GM18507 (cell line): ENCODE data around the gene BRAT1.
"Not testable (repeated sequence)": the region's sequence is repeated elsewhere in the genome, so short reads cannot be mapped to it uniquely, and the experiment has no call there.

Source experiments
- DNase-seq: peaks from one replicate; pipeline ENCODE4 v3.0.0; 2011; ENCODE audit warnings: low read depth; ENCODE audit not compliant: insufficient read length; ENCODE audit errors: extremely low spot score
- FAIRE-seq: peaks from 2 replicates; lab custom pipeline; 2011; peaks lifted over from hg19 to GRCh38; lab: Jason Lieb, UNC

Gene BRAT1

GRCh38 chr7:2555121-2556052 lies at the start of gene BRAT1:
BRAT1 (minus strand) TSS chr7:2555524; CDS start chr7:2554431, 1,093 bp downstream.
- DNase-seq (peak; percentile 90), FAIRE-seq (peak; percentile 79)

DNA sequence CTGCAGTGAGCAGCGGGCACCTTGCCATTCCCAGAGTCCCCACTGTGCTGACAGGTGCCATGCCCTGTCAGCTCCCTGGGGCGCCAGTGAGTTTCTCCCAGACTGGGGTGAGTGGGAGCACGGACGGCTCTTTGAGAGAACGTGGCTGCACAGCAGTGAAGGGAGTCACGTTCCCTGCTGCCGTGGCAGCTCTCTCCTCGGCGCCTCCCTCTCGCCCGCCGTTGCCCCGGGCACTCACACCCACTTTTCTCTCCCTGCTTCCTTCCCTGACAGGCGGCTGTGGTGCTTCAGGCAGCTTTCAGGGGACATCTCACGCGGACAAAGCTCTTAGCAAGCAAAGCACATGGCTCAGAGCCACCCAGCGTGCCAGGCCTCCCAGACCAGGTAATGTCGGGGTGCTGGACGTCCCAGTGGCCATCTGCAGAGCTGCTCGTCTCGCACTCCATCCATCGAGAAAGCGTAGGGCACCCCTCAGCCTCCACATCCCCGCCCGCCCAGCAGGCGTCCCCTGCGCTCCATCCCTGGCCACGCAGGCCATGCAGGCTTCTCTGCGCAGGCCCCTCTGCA lies 49.4 kb upstream of the BRAT1 start:
- no peak for DNase-seq
- FAIRE-seq, result no peak

- DNase-seq, result no peak
- no peak for FAIRE-seq
Observed at GRCh38 chr7:2603044-2603965, 48.0 kb upstream of the BRAT1 start.

- no peak for FAIRE-seq
- DNase-seq, result no peak
Observed at GRCh38 chr7:2602406-2603043, 47.2 kb upstream of the BRAT1 start.

DNA sequence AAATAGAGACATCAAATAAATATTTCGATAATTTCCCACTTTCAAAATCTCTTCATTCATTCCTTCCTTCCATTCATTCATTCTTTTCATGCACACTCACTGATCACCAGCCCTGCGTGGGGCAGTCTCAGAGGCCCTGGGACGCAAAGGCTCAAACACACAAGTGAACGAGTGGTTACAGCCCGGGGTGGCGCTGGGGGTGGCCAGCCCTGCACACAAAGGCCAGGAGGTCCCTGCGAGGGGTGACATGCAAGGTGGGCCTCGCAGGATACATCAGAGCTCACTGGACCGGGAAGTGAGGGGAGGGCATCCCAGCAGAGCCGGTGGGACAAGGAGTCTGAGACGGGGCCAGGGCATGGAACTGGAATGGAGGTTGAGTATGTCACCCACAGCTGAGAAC lies 46.6 kb upstream of the BRAT1 start:
- no peak for DNase-seq
- FAIRE-seq, result no peak

- DNase-seq, result no peak
Observed at GRCh38 chr7:2601065-2601464, 45.7 kb upstream of the BRAT1 start.

DNA sequence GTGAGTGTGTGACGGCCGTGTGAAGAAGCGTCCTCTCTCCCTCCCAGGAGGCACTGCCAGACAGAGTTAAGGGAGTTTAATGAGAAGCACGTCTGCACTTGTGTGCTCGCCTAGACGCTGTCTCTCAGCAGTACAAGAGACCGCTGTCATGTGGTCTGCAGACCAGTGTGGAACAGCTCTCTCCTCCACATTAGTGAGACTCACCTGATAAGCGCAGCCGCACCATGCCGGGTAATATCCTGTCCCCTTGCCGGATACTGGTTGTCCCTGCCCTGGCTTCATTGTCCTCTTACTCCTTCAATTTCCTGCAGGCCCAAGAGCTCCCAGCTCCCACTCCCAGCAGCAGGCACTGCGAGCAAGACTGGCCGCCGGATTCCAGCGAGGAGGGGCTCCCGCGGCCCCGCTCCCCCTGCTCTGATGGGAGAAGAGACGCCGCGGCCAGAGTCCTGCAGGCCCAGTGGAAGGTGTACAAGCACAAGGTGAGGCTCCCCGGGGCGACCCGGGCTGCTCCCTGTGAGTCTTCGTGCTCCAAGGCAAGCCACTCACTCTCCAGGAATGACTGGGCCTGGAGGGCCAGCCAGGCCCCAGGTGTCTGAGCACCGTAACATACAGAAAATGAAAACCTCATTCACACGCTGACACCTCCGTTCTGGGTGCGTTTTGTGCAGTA lies 43.0 kb upstream of the BRAT1 start:
- no peak for DNase-seq
- no peak for FAIRE-seq

More at GRCh38 chr7:2601065-2601464, 45.7 kb upstream of the BRAT1 start:
- FAIRE-seq, result no peak

GRCh38 chr7:2597273-2597640 lies 41.9 kb upstream of the BRAT1 start:
- FAIRE-seq, result no peak
- DNase-seq, result no peak

GRCh38 chr7:2596464-2597272 lies 41.3 kb upstream of the BRAT1 start:
- DNase-seq (no peak), FAIRE-seq (no peak)

DNA sequence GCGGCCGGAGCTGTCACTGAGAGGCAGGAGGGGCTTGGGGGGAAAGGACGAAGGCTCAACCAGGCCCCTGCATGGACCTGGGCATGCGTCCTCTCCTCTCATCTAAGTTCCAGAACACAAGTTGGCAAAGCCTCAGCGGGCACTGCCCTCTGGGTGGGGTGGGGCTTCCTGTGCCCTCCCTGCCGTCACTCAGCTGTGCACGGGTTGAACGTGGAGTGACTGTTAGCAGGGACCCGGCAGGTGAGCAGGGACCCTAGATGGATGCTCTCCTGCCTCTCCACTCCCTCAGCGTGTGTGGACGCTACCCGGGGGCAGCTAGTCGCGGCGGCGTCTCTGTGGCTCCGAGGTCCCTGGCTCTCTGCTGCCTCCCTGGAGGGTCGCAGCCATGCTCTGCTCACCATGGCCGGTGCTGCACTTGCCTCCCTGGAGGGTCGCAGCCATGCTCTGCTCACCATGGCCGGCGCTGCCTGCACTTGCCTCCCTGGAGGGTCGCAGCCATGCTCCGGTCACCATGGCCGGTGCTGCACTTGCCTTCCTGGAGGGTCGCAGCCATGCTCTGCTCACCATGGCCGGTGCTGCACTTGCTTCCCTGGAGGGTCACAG lies 40.0 kb upstream of the BRAT1 start:
- no peak for DNase-seq
- FAIRE-seq, result no peak

DNA sequence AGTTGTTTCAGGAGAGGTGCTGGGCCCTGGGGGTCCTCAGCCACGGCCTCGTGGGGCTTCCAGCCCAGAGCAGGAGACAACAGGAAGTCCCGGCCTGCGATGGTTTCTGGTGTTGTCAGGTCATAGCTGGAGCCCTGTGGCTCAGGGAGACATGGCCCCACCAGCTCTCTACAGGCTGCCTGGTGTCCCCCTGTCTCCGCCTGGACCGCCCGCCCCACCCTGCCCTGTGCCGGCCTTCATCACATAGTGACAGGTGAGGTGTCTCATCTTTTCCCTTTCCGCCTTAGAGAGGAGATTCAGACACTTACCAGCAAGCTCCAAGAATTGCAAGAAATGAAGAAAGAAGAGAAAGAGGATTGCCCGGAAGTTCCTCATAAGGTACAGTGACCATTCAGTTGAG lies 39.3 kb upstream of the BRAT1 start:
- DNase-seq (no peak), FAIRE-seq (no peak)

DNA sequence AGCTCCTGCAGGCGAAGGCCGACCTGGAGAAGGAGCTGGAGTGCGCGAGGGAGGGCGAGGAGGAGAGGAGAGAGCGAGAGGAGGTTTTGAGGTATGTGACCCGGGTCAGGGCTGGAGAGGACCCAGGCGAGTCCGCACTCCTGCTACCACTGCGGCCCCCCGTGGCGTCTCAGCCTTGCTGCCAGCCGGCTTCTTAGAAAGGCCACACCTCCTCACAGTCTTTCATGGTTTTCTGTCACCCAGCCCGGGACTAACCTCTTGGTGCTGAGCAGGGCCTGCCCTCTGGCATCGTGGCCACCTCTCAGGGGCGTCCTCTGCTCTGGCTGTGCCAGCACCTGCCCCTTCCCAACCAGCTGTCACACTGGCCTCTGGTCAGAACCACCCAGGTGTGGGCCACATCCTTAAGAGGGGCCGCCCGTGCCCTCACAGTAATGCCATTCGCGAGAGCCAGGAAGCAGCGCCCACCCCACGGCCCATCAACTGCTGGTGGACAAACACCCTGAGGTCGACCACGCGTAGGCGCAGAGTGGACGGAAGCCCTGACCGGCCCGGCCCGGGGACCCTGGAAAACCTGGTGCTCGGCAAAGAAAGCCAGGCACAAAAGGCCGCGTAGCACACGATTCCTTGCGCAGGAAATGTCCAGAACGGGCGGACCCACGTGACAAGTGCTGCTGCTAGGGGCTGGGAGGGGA lies 37.9 kb upstream of the BRAT1 start:
- no peak for FAIRE-seq

DNA sequence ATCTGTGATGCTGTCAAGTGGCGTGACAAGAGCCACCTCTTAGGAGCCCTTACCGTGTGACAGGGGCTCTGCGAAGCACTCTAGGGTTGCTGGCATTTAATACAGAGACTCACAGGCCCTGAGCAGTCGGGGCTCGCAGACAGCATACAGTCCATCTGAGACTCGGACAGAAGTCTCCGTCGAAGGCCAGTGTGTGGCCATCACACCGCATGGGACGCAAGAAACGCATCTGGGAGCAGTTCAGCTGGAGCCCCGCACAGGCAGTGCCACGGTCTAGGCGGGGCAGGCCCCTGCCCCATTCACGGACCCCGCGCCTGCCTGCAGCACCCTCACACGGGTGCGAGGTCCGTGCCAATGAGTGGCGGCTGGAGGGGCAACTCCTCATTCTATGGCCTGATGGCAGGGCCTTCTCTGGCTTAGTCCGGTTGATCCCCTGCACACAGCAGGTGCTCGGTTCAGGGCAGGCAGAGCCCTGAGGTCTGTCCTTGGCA lies 37.1 kb upstream of the BRAT1 start:
- FAIRE-seq, result no peak
- DNase-seq, result no peak

More for the DNA sequence above, 37.9 kb upstream of the BRAT1 start:
- DNase-seq, result no peak

DNA sequence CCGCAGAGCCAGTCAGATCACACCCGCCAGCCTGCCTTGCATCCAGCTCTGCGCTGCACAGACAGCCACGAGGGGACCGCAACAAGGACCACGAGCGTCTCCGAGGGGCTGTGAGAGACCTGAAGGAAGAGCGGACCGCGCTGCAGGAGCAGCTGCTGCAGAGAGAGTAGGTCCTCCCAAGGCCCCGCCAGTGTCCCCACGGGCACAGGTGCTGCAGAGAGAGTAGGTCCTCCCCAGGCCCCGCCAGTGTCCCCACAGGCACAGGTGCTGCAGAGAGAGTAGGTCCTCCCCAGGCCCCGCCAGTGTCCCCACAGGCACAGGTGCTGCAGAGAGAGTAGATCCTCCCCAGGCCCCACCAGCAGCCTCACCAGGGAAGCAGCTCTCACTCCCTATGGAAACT lies 34.6 kb upstream of the BRAT1 start:
- not testable (repeated sequence) for FAIRE-seq, DNase-seq

DNA sequence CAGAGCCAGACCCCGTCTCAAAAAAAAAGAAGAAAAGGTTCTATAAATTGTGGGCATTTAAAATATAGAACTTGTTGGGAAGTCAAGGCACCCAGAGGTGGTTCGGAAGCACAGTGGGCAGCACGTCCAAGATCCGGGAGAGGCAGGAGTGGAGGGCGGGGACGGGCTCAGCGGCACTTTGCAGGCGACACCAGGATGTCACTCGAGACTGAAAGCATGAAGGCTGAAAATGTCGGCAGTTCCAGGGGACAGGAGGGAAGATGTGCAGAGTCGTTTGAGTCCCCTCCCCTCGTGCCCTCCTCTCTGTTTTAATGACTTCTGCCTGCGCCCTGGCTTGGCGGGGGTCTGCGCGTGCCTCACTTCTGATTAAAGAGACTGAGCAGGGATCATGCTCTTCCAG lies 34.0 kb upstream of the BRAT1 start:
- FAIRE-seq (no peak), DNase-seq (no peak)

- FAIRE-seq (no peak), DNase-seq (no peak)
Observed at GRCh38 chr7:2587778-2588177, 32.5 kb upstream of the BRAT1 start.

GRCh38 chr7:2587134-2587533 lies 31.8 kb upstream of the BRAT1 start:
- DNase-seq (no peak), FAIRE-seq (no peak)
